ENCODE data around the gene TBL1X.

TBL1X gene

DNA sequence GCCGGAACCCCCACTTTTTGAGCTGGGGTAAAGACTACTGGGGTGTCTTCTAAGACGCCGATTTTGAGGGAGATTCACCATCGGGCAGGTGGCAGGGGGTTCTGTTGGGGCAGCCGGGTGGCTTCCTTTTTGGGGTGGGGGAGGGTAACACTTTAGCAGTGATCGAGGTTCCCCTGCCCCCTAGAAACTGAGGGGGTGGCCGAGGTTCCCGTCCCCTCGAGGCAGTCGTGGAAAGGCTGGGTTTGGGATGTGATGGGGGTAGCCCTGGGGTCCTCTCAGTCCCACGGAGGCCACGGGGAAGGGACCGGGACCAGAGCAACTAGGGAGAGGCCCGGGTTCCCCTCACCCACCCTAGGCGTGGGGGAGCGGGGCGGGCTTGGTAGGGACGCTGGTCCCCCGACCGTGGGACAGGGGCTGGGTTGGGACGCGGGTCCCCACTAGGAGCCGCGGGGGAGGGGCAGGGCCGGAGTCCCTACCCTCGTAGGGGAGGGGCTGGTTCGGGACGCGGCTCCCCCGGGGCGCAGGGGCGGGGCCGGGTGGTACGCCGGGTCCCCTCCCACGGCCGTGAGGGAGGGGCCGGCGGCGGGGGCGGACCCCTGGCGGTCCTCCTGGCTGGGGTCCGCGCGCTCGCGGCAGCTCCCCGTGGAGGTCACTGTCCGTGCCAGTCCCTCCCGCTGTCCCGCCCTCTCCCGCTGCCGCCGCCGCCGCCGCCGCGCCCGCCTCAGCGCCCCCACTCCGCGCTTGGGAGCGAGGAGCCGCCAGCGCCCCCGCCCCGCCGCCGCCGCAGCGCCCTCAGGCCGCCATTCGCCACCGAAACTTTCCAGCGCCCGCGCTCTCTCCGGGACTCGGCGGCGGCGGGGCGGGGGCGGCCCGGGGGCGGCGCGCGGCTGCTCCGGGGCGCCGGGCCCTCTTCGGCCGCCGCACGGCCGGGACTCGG is at the start of gene TBL1X:
TBL1X (plus strand) TSS at position 624 of the 937 bp plus-strand sequence. CDS start 188,529 bp downstream, outside the sequence.
- TF ChIP-seq, protein P1, sequence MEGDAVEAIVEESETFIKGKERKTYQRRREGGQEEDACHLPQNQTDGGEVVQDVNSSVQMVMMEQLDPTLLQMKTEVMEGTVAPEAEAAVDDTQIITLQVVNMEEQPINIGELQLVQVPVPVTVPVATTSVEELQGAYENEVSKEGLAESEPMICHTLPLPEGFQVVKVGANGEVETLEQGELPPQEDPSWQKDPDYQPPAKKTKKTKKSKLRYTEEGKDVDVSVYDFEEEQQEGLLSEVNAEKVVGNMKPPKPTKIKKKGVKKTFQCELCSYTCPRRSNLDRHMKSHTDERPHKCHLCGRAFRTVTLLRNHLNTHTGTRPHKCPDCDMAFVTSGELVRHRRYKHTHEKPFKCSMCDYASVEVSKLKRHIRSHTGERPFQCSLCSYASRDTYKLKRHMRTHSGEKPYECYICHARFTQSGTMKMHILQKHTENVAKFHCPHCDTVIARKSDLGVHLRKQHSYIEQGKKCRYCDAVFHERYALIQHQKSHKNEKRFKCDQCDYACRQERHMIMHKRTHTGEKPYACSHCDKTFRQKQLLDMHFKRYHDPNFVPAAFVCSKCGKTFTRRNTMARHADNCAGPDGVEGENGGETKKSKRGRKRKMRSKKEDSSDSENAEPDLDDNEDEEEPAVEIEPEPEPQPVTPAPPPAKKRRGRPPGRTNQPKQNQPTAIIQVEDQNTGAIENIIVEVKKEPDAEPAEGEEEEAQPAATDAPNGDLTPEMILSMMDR (IDR thresholded peaks at IDR 0.05; ENCODE audit: insufficient read depth, low read depth, low read length, missing control alignments), result no peak
- peak; percentile 26 for DNase-seq (ENCODE audit: low read depth)
- H3K4me3 ChIP-seq (ENCODE audit: low read length), result peak within 1 kb of the TSS; percentile 53

DNA sequence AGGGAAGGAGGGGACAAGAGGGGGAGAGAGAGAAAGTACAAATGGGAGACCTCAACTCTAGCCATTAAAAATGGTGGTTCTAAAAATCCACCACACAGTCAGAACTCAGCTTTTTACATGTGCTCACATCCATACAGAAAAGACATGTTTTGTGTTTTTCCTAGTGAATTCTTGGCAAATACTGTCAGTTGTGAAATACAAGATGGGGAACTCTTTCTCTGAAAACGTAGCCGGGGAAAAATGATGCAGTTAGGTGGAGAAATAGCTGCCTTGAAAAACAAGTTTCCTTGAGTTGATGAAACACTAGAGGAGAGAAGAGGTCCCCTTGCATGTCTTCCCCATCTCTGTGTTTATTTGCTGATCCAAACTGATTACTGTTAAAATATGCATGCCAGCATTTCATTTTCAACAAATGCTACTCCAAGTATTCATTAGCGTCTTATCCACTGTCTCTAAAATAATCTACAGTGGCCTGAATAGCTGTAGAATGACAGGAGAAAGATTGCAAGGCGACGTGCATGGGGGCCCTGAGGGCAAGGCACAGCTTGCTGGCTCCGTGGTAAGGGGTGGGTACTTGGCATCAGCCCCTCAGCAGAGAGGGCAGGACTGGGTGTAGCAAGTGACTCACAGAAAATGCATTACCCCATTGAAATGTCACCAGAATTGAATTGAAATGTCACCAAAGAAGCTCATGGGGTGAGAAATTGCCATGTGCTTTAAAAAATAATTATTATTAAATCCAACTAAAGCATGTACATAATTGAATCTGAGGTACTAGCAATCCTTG is 48.1 kb upstream of the TBL1X start:
- peak; percentile 50 for DNase-seq (ENCODE audit: low read depth)
- no peak overlapping the region for H3K4me3 ChIP-seq (ENCODE audit: low read length)
- TF ChIP-seq, protein P1 (IDR thresholded peaks at IDR 0.05; ENCODE audit: insufficient read depth, low read depth, low read length, missing control alignments), result no peak

DNA sequence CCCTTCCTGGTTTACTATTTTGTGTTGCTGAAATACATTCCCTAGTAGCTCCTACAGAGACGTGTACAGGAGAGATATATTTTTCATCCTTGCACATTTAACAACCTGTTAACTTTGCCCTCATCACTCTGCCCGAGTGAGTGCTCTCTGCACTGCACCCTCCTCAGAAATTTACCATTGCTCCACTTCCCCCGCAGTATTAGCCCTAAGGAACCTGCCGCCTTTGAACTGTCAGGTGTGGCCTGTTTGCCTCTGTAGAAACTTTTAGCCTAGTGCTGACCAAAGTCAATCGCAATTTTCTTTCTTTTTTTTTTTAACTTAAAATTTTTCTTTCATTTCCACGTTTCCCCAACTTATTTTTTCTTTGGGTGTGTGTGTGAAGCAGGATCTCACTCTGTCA is 46.6 kb upstream of the TBL1X start:
- DNase-seq (ENCODE audit: low read depth), result no peak
- TF ChIP-seq, protein P1 (IDR thresholded peaks at IDR 0.05; ENCODE audit: insufficient read depth, low read depth, low read length, missing control alignments), result no peak
- no peak overlapping the region for H3K4me3 ChIP-seq (ENCODE audit: low read length)

DNA sequence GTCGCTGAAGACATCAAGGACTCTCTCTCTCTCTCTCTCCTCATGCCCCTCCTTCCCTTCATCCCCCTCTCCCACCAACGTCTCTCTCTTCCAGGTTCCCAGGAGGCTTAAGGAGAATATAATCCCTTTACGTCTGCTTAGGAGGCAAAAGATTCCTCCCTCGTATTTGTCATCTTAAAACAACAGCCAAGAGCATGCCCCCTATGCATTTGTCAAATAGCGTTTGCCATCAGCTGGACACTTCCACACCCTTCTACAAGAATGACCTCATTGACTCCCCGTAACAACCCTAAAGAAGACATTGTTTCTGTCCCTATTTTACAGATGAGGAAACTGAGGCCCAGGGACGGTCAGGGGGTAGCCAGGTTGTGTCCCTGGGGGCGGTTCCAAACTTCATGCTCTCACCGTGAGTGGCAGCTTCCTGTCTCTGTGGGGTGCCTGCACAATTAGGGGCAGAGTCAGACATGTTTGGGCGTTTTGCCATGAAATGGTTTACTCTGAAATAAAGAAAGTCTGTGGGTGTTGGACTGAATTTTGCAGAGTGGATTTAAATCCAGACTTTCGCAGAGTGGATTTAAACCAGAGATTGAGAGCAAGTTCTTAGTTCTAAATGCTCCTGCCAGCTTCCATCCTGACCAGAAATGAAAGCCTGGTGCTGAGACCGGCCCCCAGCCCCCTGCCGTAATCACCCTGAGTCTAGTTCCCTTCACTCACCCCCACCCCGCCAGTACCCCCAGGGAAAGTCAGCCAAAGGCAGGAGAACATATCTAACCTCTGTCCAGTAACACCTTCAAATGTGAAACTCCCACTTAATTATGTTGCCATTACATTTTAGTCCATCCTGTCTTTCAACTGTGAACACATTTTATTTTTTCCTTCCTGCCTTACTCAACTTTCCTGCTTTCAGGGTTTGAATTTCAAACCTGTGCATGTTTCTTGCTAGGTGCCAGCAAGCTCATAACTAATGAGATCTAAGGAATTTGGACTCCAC is 44.3 kb upstream of the TBL1X start:
- TF ChIP-seq, protein P1 (IDR thresholded peaks at IDR 0.05; ENCODE audit: insufficient read depth, low read depth, low read length, missing control alignments), result no peak
- DNase-seq (ENCODE audit: low read depth), result no peak
- H3K4me3 ChIP-seq (ENCODE audit: low read length), result no peak overlapping the region

DNA sequence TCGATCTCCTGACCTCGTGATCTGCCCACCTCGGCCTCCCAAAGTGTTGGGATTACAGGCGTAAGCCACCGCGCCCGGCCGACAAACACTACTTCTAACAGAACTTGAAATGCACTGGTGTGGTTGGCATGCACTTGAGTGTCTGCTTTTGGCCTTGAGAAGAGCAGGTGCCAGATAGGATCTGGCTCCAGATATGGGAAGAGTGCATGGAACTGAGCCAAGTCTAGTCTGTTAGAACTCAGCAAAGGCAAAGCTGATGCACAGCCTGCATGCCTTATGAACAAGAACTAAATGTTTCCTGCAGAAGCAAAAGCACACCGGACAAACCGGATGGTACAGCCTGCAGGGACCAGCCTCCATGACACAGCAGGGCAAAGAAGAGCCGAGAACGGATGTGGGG is 35.1 kb upstream of the TBL1X start:
- TF ChIP-seq, protein P1 (IDR thresholded peaks at IDR 0.05; ENCODE audit: insufficient read depth, low read depth, low read length, missing control alignments), result no peak
- DNase-seq (ENCODE audit: low read depth), result peak; percentile 50
- no peak overlapping the region for H3K4me3 ChIP-seq (ENCODE audit: low read length)

DNA sequence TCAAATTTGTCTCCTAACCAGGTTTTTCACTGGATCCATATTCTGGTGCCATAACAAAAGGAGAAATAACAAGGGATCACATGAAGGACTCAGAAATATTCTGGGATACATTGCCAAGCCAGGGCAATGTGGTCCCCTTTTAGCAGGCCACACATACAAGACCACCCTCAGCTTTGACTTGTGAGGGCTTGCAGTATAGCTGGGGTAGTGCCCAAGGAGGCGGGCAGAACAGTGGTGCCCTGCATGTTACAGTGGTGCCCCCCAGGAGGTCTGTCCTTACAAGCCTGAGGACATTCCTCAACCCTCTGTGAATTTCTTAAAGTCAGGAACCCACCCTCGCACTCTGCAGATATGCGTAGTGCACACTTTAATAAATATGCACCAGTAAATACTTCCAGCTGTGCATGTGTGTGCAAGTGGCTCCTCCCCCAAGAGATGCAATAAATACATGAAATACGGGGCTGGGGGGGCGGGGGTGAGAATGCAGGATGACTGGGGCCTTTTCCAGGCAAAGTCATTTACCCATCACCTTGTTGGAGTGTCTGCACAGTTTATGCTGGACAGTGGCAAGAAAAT is 34.4 kb upstream of the TBL1X start:
- TF ChIP-seq, protein P1 (IDR thresholded peaks at IDR 0.05; ENCODE audit: insufficient read depth, low read depth, low read length, missing control alignments), result no peak
- no peak for DNase-seq (ENCODE audit: low read depth)
- H3K4me3 ChIP-seq (ENCODE audit: low read length), result no peak overlapping the region

Measured in epithelial cell of esophagus (primary cell).